NCI-H2196 treated with DMSO at 0.1 percent for 48 hours (cell line): Measurements from ENCODE around the gene HSP90AB1.

Experiments
- DNase-seq: peaks from one replicate; lab custom pipeline; 2025; ENCODE audit not compliant: unreplicated experiment; lab: John Stamatoyannopoulos, UW

The HSP90AB1 gene

DNA sequence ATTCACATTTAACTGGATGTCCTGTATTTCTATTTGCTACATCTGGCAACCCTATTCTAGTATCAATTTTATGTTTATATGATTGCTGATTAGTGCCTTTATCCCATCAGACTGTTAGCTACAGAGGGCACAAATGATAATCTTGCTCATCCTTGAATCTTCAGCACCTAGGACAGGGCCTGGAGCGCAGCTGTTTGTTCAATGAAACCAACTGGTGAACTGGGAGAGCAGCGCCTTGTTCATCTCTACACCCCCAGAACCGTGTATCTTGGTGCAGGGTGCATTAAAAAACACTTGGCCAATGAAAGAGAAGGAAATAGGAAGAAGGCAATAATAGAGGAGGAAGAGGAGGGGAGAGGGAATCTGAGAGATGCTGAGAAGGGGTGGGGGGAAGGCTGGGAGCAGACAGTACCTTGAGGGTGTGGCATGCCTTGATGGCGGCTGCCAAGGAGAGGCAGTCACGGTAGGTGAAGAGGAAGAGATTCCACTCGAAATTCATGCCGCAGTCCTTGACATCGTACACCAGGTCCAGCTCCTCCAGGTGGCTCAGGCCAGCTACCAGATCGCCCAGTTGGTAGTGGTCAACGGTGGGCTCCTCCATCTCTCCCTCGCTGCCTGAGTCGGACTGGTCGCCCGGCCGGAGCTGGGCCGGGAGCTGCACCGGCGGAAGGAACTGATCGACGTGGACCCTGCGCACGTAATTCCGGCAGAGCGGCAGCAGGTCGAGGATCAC lies 38.8 kb downstream of the HSP90AB1 start:
- no peak for DNase-seq

DNA sequence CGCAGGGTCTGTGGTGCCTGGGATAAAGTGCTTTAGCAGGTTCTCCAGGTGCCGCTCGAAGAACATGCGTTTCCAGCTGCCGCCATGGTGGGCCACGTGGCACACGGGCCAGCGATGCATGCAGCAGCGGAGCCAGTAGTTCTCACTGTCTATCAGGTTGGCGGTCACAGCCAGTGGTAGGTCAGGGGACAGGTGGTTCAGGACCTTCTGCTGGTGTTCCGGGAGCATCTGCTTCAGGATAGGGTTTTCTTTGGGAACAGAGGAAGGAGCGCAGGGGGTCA lies 39.3 kb downstream of the HSP90AB1 start:
- DNase-seq = no peak

DNA sequence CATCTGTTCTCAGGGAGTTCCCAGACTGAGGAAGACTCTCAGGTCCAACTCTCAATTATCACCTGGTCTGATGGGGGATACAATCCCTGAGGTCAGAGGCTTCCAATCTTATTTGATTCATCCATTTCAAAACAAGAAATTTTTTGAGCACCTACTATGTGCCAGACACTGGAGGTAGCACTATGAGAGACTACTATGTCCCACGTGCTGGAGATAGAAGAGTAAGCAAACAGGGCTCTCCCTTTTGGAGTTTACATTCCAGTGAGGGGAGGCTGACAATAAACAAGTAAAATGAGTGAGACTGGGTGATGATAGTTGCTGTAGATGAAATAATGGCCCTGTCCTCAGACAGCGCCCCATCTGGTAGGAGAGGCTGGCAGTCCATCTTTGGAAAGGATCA lies 39.8 kb downstream of the HSP90AB1 start:
- DNase-seq = no peak

DNA sequence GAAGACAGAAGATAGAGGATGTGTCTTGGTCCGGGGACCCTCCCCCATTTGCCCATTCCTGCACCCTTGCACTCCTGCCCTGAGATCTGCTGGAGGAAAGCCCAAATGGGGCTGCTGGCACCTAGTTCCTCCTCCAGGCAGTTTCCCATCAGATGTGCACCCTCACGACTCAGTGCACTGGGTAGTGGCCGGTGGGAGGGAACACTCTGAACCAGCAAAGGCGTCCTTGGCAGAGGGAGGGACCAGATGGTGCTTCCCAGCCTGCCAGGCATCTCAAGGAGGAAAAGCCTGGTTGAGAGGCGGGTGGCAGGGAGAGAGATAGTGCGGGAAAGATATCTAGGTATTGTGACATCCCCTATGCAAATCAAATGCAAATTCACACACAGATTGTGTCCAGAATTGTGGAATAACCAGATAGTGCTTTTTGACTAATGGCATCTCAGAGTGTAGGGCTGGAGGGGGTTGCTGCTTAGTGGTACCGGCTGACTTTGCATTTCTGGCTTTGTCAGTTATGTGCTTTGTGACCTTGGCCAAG lies 42.9 kb downstream of the HSP90AB1 start:
- DNase-seq = no peak

DNA sequence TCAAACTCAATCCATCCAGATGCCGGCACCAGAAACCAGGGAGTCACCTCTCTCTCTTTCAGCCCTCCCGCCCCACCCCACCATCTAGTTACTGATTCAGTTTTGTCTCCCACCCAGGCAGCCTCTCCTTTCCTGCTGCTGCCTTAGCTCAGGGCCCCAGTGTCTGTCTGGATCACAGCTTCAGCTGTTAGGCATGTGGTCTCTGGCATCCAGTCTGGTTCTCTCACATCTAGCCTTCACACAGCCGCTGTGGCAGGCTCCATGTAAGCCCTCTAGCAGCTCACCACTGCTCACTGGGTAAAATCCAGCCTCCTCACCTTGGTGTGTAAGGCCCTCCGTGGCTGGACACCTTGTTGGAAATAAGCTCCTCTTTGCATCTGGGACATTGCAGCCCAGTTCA lies 44.9 kb downstream of the HSP90AB1 start:
- DNase-seq = no peak

DNA sequence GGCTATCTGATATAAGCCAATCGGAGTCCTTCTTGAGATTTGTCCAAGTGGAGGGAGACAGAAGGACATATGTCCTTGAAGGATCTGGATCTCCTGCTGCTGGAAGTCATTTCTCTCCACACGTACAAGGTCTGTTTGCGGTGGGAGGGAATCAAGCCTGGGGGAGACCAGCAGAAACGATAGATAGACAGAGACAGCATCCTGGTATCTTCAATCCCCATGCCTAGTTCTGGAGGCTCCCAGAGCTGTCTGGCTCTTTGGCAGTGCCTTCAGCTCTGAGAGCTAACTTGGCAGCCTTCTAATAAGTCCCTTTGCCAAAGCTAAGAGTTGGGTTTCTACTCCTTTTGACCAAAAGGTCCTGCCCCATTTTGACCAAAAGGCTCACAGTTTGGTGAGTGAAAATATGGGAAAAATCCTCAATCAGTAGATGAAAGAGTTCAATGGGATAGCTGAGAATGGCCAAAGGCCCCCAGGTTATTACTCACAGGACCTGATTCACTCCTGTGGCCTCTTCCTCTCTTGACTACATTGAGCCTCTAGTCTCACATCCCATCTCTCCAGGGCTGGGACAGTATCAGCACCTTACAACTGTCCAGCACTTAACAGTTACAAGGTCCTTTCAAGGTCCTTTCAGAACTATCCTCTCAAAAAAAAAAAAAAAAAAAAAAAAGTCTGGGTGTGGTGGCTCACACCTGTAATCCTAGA lies 45.9 kb downstream of the HSP90AB1 start:
- no peak for DNase-seq

DNA sequence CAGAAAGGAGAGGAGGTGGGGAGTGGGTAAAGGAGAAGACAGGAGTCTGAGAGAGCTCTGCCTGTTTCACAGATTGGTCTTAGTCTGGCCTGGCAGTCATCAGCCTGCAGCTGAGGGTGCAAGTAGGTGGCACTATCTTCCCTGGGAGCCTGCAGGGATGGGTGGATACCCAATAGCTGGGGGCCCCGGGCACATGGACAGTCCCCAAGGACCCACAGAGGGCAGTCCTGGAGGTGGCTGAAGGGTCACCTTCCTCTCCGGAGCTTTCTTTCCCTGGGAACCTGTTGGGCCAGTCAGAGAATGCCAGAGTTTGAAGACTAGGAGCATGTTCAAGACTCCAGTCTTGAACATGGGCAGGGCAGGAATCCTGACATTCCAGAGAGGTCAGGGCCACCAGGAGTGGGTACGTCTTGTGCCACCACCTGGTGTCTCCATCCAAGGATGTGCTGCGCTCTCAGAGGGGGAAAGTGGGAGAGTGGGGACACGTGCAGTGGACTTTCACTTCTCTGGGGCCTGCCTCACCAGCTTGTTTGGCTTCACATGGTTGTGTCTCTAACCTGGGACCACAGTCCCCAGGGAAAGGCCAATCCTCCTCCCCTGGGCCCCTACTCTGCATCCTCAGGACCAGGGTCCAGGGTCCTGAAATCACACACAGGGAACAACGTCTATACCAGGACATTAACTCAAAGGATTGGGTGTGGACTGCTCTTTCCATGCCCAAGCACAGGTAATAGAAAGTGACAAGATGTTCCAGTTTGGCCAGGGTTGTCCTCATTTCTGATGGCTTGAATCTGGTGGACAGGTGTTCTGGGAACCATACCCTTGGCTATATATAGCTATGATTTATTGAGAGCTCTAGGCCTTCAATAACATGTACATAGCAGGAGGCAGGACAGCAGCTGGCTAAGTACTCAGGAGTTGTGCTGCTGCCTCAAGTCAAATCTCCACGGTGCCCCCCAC lies 48.2 kb downstream of the HSP90AB1 start:
- DNase-seq = no peak

DNA sequence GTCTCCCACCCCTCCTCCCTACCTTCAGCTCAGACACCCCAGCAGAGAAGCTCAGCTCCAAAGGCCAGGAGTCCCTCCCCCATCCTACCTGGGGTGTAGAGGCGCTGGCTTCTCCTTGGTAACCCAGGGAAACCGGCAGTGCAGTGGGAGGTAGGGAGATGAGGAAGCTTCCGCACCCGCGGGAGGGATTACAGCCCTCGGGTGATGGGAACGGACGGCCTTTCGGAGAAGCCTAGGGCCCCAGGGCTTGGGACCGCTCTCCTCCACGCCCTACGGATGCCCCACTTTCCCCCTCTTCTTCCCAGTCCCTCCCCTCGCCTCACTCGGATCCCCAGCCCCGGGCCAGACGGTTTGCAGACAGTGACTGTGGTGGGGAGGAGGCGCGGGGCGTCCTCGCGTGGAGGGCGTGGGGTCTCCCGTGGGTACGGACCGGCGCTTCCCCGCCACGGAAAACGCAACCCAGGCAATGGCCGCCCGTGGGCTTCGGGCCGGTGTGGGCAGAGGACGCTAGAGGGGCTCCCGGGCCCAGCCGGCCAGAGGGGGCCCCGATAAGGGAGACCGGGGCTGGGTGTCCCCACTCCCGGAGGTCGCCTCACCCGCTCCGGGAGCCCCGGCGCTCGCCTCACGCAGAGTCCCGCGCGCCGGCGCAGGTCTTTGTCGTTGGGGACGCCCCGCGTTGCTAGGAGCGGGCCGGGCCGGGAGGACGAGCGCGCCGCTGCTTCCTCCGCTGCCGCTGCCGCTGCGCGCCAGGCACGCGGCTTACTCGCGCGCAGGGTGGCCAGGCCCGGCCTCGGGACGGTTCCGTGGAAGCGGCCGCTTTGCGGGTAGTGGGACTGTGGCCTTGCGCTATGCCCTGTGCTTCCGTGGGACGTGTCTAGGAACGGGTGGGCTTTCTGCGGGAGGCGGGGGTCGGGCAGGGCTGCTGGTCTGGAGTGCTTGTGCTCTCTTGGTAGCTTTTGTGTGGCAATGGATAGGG lies 50.5 kb downstream of the HSP90AB1 start:
- DNase-seq = no peak

DNA sequence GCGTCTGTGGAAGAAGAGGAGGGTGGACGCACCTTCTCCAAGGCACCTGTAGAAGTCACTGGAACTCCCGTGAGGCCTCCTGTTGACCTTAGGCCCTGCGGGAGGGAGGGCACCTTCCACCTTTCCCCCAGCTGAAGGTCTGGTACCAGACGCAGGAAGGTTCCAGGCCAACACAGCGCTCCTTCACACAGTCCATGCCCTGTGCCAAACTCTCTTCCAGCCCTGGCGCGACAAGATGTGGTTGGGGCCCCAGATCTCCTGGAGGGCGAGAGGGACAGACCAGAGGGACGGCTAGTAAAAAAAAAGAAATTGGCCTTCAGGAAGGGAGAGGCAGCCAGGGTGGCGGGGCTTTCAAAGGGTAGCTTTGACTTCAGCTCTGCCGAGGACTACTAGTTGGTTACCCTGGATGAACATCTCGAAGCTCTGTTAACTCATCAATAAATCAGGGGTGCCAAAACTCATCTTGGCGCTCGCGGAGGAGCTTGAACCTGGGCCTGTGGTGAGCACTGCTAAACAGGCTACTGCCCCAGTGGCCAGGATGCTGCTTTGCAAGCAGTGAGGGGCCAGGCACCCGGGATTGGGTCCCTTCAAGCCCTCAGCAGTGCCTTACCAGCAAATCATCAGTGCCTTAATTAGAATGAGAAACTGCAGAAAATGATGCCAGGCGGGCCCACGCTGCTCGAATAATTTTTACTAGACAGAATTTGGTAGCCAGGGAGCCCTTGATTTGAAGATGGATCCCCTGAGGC lies 51.3 kb downstream of the HSP90AB1 start:
- DNase-seq = no peak

DNA sequence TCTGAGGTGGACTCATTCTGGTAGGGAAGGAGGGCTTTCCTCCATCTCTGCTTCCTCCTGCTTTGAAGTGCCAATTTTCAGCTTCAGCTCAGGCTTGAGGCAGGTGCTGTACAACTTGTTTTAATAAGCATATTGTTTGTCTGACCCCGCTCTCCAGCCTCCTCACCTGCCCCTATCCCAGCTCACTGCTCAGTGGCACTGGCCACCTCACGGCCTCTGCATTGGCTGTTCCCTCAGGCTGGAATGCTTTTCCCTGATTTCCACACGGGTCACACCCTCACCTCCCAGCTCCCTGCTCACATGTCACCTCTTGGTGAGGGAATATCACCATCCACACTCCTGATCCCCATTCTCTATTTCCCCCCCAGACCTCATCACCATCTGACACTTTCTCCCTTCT lies 52.0 kb downstream of the HSP90AB1 start:
- DNase-seq = no peak

DNA sequence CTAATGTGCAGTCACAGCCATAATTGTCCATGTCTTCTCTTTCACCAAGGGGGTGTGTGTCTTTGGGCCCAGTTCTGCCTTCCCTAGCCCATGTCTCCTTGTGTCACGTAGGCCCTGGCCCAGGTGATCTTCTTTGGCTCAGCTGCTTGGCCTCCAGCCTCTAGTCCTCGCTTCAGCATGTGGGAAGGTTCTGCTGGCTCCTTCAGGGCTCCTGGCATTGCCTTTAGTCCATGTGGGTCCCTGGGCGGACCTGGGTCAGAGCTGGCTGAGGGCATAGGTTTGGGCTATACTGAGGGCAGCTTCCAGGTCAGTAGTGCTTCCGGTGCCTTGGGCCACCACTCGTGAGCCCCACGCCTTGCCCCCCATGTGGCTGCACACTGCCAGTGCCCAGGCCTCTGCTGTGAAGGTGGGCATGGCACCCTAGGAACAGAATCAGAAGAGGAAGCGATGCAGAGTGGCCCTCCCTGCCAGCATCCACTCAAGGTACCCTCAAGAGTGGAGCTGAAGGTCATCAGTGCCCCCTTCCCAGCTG lies 53.5 kb downstream of the HSP90AB1 start:
- DNase-seq = no peak

DNA sequence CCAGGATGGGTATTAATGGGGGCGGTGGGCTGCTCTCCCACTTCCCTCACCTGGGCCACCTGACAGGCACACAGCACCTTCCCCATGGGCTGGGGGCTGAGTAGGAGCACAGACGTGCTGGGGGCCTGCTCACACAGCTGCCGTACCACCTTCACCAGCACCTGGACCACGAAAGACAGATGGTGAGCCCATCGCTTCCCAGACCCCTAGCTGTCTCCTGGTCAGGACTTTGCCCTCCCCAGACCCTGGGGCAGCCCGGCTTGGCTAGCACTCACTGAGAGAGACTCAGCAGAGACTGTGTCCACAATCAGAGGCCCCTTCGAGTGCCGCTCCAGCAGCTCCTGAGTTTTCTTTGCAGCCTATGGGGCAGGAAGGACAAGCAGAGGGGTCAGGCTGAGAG lies 54.2 kb downstream of the HSP90AB1 start:
- no peak for DNase-seq

DNA sequence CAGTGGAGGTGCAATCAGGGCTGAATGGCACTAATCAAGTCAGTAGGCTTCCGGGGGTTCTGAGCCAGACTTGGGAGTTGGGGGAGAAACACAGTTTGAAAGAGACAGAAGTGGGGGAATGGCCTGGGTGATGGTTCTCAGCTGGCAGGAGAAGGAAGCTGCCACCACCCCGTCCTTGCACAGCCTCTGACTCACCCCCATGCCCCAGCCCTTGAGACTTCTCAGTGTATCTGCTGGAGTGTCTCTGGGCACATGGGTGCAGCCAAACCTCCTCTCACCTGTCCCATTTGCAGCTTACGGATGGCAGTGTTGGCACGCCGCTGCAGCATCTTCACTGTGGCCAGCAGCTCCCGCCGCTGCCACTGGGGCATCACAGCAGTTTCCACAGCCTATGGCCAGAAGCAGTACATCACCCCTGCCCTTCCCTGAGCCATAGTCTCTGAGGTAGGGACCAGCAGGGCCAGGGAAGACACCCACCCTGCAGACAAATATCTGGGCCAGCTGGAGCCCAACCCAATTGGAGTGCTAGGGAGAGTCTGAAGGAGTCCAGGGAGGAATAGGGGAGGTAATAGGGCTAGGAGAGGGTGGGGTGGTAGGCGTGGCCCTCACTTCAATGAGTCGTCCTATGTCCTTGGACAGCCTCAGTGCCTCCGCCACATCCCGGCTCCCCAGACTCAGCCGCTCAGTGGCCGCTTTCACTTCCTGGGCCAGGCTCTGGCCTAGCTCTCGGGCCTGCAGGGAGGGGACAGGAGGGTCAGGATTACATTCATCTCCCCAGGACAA lies 55.1 kb downstream of the HSP90AB1 start:
- DNase-seq = no peak

DNA sequence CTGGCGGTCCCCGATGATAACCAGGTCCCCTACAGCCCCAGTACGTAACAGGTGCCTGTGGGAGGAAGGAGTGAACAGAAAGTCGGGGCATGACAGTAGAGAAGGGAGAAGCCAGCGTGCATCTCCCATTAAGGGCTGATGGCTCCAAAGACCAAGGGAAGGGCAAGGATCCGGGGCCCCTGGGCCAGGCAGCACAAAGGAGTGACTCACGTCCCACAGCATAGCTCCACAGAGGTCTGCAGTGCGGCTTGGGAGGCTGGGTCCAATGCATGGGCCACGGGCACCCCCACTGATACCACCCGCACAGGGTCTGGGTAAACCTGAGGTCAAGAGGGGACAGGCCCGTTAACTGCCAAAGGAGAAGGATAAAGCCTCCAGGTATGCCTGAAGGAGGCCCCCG lies 56.0 kb downstream of the HSP90AB1 start:
- DNase-seq = no peak
